Muscle layer of colon (tissue), 2 donors: ENCODE data around the gene POLR2J.
"Not testable (repeated sequence)": the region's sequence is repeated elsewhere in the genome, so short reads cannot be mapped to it uniquely, and the experiment has no call there.

ENCODE experiments used
- H3K27ac ChIP-seq: one replicate; pipeline ENCODE4 v1.7.0; 2013; ENCODE audit warnings: low read depth, mild to moderate bottlenecking, low read length, moderate library complexity
- H3K27me3 ChIP-seq, 2 donors: one replicate each; pipeline ENCODE4 v1.7.0; 2013; ENCODE audit warnings: low read length in 2 of 2, mild to moderate bottlenecking in 2 of 2; ENCODE audit not compliant: insufficient read depth in 2 of 2, control insufficient read depth in 1 of 2
- H3K36me3 ChIP-seq: one replicate; pipeline ENCODE4 v1.7.0; 2013; ENCODE audit warnings: mild to moderate bottlenecking, low read length; ENCODE audit not compliant: insufficient read depth
- H3K4me1 ChIP-seq: one replicate; pipeline ENCODE4 v1.7.0; 2013; ENCODE audit warnings: mild to moderate bottlenecking, low read length; ENCODE audit not compliant: insufficient read depth
- H3K4me3 ChIP-seq, 2 donors: one replicate each; pipeline ENCODE4 v1.7.0; 2013; ENCODE audit warnings: low read length in 2 of 2, low read depth in 1 of 2, mild to moderate bottlenecking in 1 of 2, moderate library complexity in 1 of 2
- H3K9ac ChIP-seq: one replicate; pipeline ENCODE4 v1.7.0; 2013; ENCODE audit warnings: low read length
- H3K9me3 ChIP-seq: one replicate; pipeline ENCODE4 v1.7.0; 2013; ENCODE audit warnings: mild to moderate bottlenecking, low read length
- donor health status: abdominal sarcoma.
- donor health status: Adenocarcinoma of cecum.

Gene POLR2J

GRCh38 chr7:102490529-102491075 is 11.9 kb upstream of the POLR2J start:
- not testable (repeated sequence) for H3K4me1 ChIP-seq, H3K4me3 ChIP-seq, H3K36me3 ChIP-seq, H3K27me3 ChIP-seq, H3K9ac ChIP-seq, H3K27ac ChIP-seq, H3K9me3 ChIP-seq

- not testable (repeated sequence) for H3K36me3 ChIP-seq, H3K9me3 ChIP-seq, H3K27ac ChIP-seq
Measured at GRCh38 chr7:102484317-102484716, 5.6 kb upstream of the POLR2J start.

GRCh38 chr7:102481962-102482361 is 3.2 kb upstream of the POLR2J start:
- H3K9ac ChIP-seq, H3K4me1 ChIP-seq, H3K9me3 ChIP-seq, H3K36me3 ChIP-seq, H3K27me3 ChIP-seq, H3K27ac ChIP-seq, H3K4me3 ChIP-seq: not testable (repeated sequence)

More at GRCh38 chr7:102484317-102484716, 5.6 kb upstream of the POLR2J start:
- H3K4me3 ChIP-seq, H3K4me1 ChIP-seq, H3K27me3 ChIP-seq, H3K9ac ChIP-seq: not testable (repeated sequence)

GRCh38 chr7:102479982-102480637 is 1.4 kb upstream of the POLR2J start:
- H3K36me3 ChIP-seq, H3K27me3 ChIP-seq, H3K9ac ChIP-seq, H3K27ac ChIP-seq, H3K4me3 ChIP-seq, H3K4me1 ChIP-seq, H3K9me3 ChIP-seq: not testable (repeated sequence)

- H3K9me3 ChIP-seq, H3K36me3 ChIP-seq, H3K27ac ChIP-seq, H3K27me3 ChIP-seq, H3K9ac ChIP-seq, H3K4me1 ChIP-seq, H3K4me3 ChIP-seq: not testable (repeated sequence)
Measured at GRCh38 chr7:102479209-102479584, 475 bp upstream of the POLR2J start.

GRCh38 chr7:102474736-102475435 is 3.8 kb downstream of the POLR2J start:
- H3K4me1 ChIP-seq, H3K9ac ChIP-seq, H3K27ac ChIP-seq, H3K27me3 ChIP-seq, H3K9me3 ChIP-seq, H3K36me3 ChIP-seq, H3K4me3 ChIP-seq: not testable (repeated sequence)

- not testable (repeated sequence) for H3K27ac ChIP-seq, H3K36me3 ChIP-seq, H3K4me3 ChIP-seq, H3K4me1 ChIP-seq, H3K27me3 ChIP-seq, H3K9me3 ChIP-seq, H3K9ac ChIP-seq
Measured at GRCh38 chr7:102474116-102474515, 4.6 kb downstream of the POLR2J start.

- Histone ChIP-seq H3K36me3 (peaks cover 4% of the 10 kb centered on the region), H3K9ac (no peak overlapping the region), H3K27me3 (no peaks in the 10 kb centered on the region), H3K4me3 (no peak overlapping the region), H3K9me3 (no peaks in the 10 kb centered on the region), H3K4me1 (no peaks in the 10 kb centered on the region), H3K27ac (no peak overlapping the region)
Measured at GRCh38 chr7:102473271-102473991, 5.3 kb downstream of the POLR2J start.

- Histone ChIP-seq H3K4me3 (no peak overlapping the region), H3K36me3 (peaks cover 4% of the 10 kb centered on the region)
Measured at GRCh38 chr7:102472126-102473041, 6.3 kb downstream of the POLR2J start.

GRCh38 chr7:102471791-102472125 is 7.0 kb downstream of the POLR2J start:
- Histone ChIP-seq H3K4me3 (no peak overlapping the region), H3K9ac (no peak overlapping the region), H3K9me3 (no peaks in the 10 kb centered on the region), H3K27me3 (no peaks in the 10 kb centered on the region), H3K27ac (no peak overlapping the region), H3K36me3 (peaks cover 4% of the 10 kb centered on the region), H3K4me1 (no peaks in the 10 kb centered on the region)

More at GRCh38 chr7:102472126-102473041, 6.3 kb downstream of the POLR2J start:
- H3K27me3 ChIP-seq: no peaks in the 10 kb centered on the region
- H3K4me1 ChIP-seq: no peaks in the 10 kb centered on the region
- no peak overlapping the region for H3K9ac ChIP-seq
- no peak overlapping the region for H3K27ac ChIP-seq
- H3K9me3 ChIP-seq: no peaks in the 10 kb centered on the region
